NCI-H1436 treated with DMSO at 0.1 percent for 48 hours (cell line): Measurements from ENCODE around the gene AKR1C3.

Experiments used
- DNase-seq: peaks from one replicate; lab custom pipeline; 2025; lab: John Stamatoyannopoulos, UW

Gene AKR1C3

GRCh38 chr10:5142199-5142598 lies 48.0 kb downstream of the AKR1C3 start:
- DNase-seq, result no peak

GRCh38 chr10:5143137-5143536 lies 48.9 kb downstream of the AKR1C3 start:
- no peak for DNase-seq

GRCh38 chr10:5146920-5147254 lies 52.7 kb downstream of the AKR1C3 start:
- no peak for DNase-seq

- DNase-seq, result no peak
Observed at GRCh38 chr10:5147255-5147980, 53.2 kb downstream of the AKR1C3 start.

- no peak for DNase-seq
Observed at GRCh38 chr10:5147981-5148677, 53.9 kb downstream of the AKR1C3 start.

- no peak for DNase-seq
Observed at GRCh38 chr10:5148678-5149032, 54.4 kb downstream of the AKR1C3 start.

GRCh38 chr10:5151076-5151475 lies 56.9 kb downstream of the AKR1C3 start:
- DNase-seq, result no peak

DNA sequence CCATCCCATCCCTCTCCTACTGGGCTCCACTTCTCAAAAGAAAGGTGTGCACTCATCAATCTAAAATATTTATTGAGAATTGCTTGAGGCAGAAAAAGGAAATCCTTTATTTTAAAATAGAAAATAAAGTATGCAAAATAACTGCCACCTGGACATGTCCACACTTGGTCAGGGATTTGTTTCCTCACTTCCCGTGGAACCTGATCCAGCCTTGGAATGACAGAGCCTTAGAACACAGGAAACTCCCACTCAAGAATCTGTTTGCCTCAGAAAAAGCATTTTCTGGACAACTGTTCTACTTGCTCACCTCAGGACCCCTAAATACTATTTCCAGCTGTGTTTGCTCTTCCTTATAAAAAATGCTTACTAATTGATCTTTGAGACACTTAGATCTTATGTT lies 61.7 kb downstream of the AKR1C3 start:
- DNase-seq, result no peak
